Activated CD4-positive, alpha-beta T cell treated with anti-CD3 and anti-CD28 coated beads, Interleukin-2, amount 10 ng/mL, durations not matched to agents 7 days and 5 days (primary cell): Measurements from ENCODE around the gene ERG. TPM values are rescaled to one million over a fixed set of nuclear protein-coding genes. Genes with fewer than 3 reads are reported as not detected.

ENCODE experiments used
- CTCF ChIA-PET: fragments of 350-600 bp; sonication (Branson Sonifier 250); formaldehyde crosslinking; loops from one replicate; lab custom pipeline; 2021; ENCODE audit warnings: antibody characterized with exemption; lab: Charles Lee
- POLR2A ChIA-PET: fragments of 350-600 bp; sonication (Branson Sonifier 250); formaldehyde crosslinking; loops from one replicate; lab custom pipeline; 2021; ENCODE audit warnings: antibody characterized with exemption; lab: Charles Lee
- DNase-seq: peaks from one replicate; pipeline ENCODE4 v3.0.0-alpha.2; 2020
- H3K27ac Mint-ChIP-seq: one replicate; pipeline ENCODE4 v1.8.0; 2021; ENCODE audit warnings: mild to moderate bottlenecking, moderate library complexity, mixed read lengths
- H3K27me3 Mint-ChIP-seq: one replicate; pipeline ENCODE4 v1.8.0; 2021; ENCODE audit warnings: mixed read lengths
- H3K36me3 Mint-ChIP-seq: one replicate; pipeline ENCODE4 v1.8.0; 2021; ENCODE audit warnings: low read depth, mixed read lengths
- H3K4me1 Mint-ChIP-seq: one replicate; pipeline ENCODE4 v1.8.0; 2021; ENCODE audit warnings: mixed read lengths
- H3K4me3 Mint-ChIP-seq: one replicate; pipeline ENCODE4 v1.8.0; 2021; ENCODE audit warnings: mild to moderate bottlenecking, moderate library complexity, mixed read lengths
- H3K9me3 Mint-ChIP-seq: one replicate; pipeline ENCODE4 v1.8.0; 2021; ENCODE audit warnings: mixed read lengths
- total RNA-seq, 2 experiments: library from RNA; stranded (reverse); gene quantifications; one replicate each; pipeline ENCODE4 v1.2.3, GENCODE V29; 2021

The ERG gene
- total RNA-seq, 2 experiments from 2014 or later = not detected

DNA sequence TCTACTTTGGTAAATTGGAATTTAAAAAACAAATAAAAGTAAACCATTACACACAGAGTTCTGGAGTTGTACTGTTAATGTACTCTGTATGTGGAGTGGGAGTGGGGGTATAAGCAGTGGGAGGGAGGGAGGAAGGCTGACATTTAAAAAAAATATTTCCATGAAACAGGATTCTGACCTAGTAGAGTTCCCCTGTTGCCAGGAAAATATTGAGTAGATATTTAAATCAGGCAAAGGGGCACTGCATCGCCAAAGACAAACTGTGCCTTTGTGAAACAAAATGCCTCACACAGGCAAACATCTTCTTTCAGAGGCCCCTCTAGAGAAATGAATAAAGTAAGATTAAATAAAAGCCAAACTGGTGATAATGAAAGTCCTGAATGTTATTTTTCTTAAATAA is 87.8 kb downstream of the ERG start:
- H3K36me3 Mint-ChIP-seq = no peaks in the 10 kb centered on the region

DNA sequence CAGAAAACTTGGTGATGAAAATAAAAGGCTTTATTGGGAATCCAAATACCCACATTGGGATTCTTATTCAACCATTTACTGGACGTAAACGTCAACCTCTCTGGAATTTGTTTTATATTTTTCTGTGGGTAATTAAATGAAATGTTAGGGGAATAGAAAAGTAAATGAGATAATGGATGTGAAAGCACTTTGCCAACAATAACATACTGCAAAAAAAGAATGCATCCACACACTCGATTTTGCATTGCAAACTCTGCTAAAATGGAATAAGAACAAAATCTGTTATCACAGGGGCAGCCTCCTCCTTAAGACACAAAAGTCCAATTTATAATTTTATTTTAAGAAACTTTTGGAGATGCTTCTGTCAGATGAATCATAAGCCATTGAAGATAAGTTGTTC is 88.4 kb downstream of the ERG start:
- Mint-ChIP-seq H3K4me1 (no peaks in the 10 kb centered on the region), H3K27ac (no peak overlapping the region), H3K36me3 (no peaks in the 10 kb centered on the region), H3K27me3 (peaks cover 11% of the 10 kb centered on the region), H3K4me3 (no peak overlapping the region), H3K9me3 (no peaks in the 10 kb centered on the region)
- CTCF ChIA-PET = no interaction called here
- POLR2A ChIA-PET = no interaction called here
- DNase-seq = no peak

More for the DNA sequence above, 87.8 kb downstream of the ERG start:
- H3K9me3 Mint-ChIP-seq = no peaks in the 10 kb centered on the region
- H3K4me1 Mint-ChIP-seq = no peaks in the 10 kb centered on the region
- ChIA-PET POLR2A (no interaction called here), CTCF (no interaction called here)
- no peak overlapping the region for H3K4me3 Mint-ChIP-seq
- DNase-seq = no peak
- peaks cover 11% of the 10 kb centered on the region for H3K27me3 Mint-ChIP-seq
- no peak overlapping the region for H3K27ac Mint-ChIP-seq

GRCh38 chr21:38404177-38404576 is 94.1 kb downstream of the ERG start:
- Mint-ChIP-seq H3K4me1 (no peaks in the 10 kb centered on the region), H3K27me3 (peaks cover 11% of the 10 kb centered on the region), H3K36me3 (no peaks in the 10 kb centered on the region), H3K27ac (no peak overlapping the region), H3K4me3 (no peak overlapping the region), H3K9me3 (no peaks in the 10 kb centered on the region)
- ChIA-PET CTCF (no interaction called here), POLR2A (no interaction called here)
- no peak for DNase-seq

DNA sequence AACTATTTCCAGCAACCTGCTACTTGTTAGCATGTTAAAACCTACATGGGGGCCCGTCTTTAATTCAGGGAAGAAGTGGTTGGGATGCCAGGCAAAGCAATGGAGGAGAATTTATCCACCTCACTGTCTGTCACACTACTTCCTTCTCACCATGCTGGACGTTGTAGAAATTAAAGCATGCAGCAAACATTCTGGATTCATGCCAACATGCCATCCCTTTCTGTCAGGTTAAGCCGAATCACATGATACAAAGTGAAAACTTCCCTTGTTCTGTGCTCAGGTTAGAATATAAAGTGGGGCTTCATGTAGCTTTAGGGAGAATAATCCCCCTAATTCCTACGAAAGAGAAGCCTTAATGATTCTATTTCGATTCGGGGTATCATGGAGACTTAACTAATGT is 95.5 kb downstream of the ERG start:
- Mint-ChIP-seq H3K4me3 (no peak overlapping the region), H3K27ac (no peak overlapping the region), H3K9me3 (no peaks in the 10 kb centered on the region), H3K36me3 (no peaks in the 10 kb centered on the region), H3K27me3 (peaks cover 11% of the 10 kb centered on the region), H3K4me1 (no peaks in the 10 kb centered on the region)
- ChIA-PET CTCF (no interaction called here), POLR2A (no interaction called here)
- DNase-seq = no peak

GRCh38 chr21:38402291-38402690 is 96.0 kb downstream of the ERG start:
- Mint-ChIP-seq H3K27me3 (peaks cover 11% of the 10 kb centered on the region), H3K36me3 (no peaks in the 10 kb centered on the region), H3K27ac (no peak overlapping the region), H3K4me3 (no peak overlapping the region), H3K4me1 (no peaks in the 10 kb centered on the region), H3K9me3 (no peaks in the 10 kb centered on the region)
- POLR2A ChIA-PET = no interaction called here
- CTCF ChIA-PET = no interaction called here
- no peak for DNase-seq

GRCh38 chr21:38401191-38401926 is 96.9 kb downstream of the ERG start:
- no peak for DNase-seq
- H3K27me3 Mint-ChIP-seq = peaks cover 13% of the 10 kb centered on the region
- H3K27ac Mint-ChIP-seq = no peak overlapping the region
- H3K4me1 Mint-ChIP-seq = no peaks in the 10 kb centered on the region
- no peaks in the 10 kb centered on the region for H3K9me3 Mint-ChIP-seq
- POLR2A ChIA-PET = no interaction called here
- CTCF ChIA-PET = interaction anchor here (1.3 kb wide), 1 partner anchor 21 kb away, joined by 3 read pairs; no protein-coding TSS in a partner anchor
- H3K36me3 Mint-ChIP-seq = no peaks in the 10 kb centered on the region
- no peak overlapping the region for H3K4me3 Mint-ChIP-seq

DNA sequence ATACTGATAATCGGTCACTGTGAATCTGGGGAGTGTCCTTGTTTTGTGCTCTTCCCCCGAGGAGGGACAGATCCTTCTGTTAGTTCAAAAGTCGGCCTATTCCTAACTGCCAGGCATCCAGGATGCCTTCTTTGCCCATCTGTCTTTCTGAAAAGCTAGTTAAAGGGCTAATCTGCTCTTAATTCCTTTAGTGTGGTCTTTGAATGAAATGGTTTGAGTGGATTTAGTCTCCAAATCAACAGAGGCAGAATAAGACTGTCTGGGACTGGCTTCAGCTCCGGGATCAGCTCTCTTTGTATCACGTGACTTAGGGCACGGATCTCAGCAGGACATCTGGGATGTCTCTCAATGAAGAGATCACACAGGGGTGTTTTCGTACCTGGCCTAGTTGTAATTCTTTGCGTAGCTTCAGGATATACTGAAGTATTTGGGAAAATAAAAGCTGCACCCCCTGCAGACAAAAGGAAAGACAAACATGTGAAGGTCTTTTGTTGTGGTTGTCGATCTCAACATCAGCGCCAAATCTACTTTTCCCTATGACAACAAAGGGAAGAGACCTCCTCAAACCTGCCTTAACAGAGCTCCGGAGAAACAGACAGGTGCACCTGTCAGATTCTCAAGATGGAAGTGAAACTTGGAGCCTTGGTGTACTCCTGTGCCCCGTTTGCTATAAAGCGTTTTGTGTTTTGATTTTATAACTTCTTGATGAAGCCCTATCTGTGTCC is 97.9 kb downstream of the ERG start:
- ChIA-PET CTCF (interaction anchor here (0.5 to 1.3 kb wide), 2 partner anchors 22 to 692 kb away, joined by 3 read pairs; no protein-coding TSS in a partner anchor), POLR2A (no interaction called here)
- H3K27ac Mint-ChIP-seq = no peak overlapping the region
- H3K36me3 Mint-ChIP-seq = no peaks in the 10 kb centered on the region
- H3K27me3 Mint-ChIP-seq = peaks cover 13% of the 10 kb centered on the region
- H3K4me1 Mint-ChIP-seq = no peaks in the 10 kb centered on the region
- no peak for DNase-seq
- no peaks in the 10 kb centered on the region for H3K9me3 Mint-ChIP-seq
- no peak overlapping the region for H3K4me3 Mint-ChIP-seq

GRCh38 chr21:38399103-38399502 is 99.2 kb downstream of the ERG start:
- Mint-ChIP-seq H3K9me3 (no peaks in the 10 kb centered on the region), H3K4me1 (no peaks in the 10 kb centered on the region), H3K27ac (no peak overlapping the region), H3K27me3 (peaks cover 17% of the 10 kb centered on the region), H3K36me3 (no peaks in the 10 kb centered on the region), H3K4me3 (no peak overlapping the region)
- no peak for DNase-seq
- POLR2A ChIA-PET = interaction anchor here (0.6 kb wide), 1 partner anchor 167 kb away, joined by 5 read pairs; no protein-coding TSS in a partner anchor
- CTCF ChIA-PET = no interaction called here

DNA sequence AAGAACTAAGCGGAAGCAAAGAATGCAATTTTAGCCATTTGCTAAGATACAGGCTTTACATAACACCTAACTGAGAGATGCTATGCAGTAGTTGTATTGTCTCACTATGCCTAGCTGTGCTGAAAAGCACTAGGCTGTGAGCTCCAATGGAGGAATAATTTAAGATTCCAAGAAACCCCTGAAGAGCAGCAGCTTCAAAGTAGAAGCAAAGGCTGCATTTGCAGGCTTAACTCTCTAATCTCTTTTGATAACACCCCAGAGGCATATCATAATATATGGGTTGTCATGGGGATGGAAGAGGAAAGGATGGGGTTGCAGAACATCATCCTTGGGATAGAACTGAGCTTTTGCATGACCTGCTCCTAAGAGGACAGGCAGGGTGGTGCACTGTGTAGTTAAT is 102.0 kb downstream of the ERG start:
- H3K4me1 Mint-ChIP-seq = no peaks in the 10 kb centered on the region
- no peak for DNase-seq
- POLR2A ChIA-PET = no interaction called here
- no peaks in the 10 kb centered on the region for H3K36me3 Mint-ChIP-seq
- CTCF ChIA-PET = no interaction called here
- no peak overlapping the region for H3K27ac Mint-ChIP-seq
- no peak overlapping the region for H3K4me3 Mint-ChIP-seq
- H3K27me3 Mint-ChIP-seq = peaks cover 18% of the 10 kb centered on the region
- H3K9me3 Mint-ChIP-seq = no peaks in the 10 kb centered on the region

DNA sequence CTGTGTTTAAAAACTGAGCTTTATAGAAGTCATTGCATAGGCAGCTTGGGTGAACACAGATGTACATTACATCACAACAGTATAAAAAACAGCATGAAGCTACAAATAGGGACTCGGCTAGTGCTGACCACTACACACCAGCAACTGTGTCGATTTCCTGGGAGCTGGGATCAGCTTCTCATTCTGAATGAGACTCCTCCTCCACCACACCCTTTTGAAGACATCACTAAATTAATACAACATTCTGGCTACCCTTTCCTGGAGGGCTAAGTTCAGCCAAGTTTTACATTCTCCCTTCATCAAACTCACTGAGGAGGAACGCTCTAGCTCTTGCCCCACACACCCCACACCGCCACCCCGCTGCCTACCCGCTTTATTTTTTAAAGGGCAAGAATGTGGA is 102.7 kb downstream of the ERG start:
- H3K9me3 Mint-ChIP-seq = no peaks in the 10 kb centered on the region
- DNase-seq = no peak
- CTCF ChIA-PET = no interaction called here
- H3K4me1 Mint-ChIP-seq = no peaks in the 10 kb centered on the region
- peaks cover 14% of the 10 kb centered on the region for H3K27me3 Mint-ChIP-seq
- H3K36me3 Mint-ChIP-seq = no peaks in the 10 kb centered on the region
- POLR2A ChIA-PET = no interaction called here
- no peak overlapping the region for H3K4me3 Mint-ChIP-seq
- H3K27ac Mint-ChIP-seq = no peak overlapping the region

DNA sequence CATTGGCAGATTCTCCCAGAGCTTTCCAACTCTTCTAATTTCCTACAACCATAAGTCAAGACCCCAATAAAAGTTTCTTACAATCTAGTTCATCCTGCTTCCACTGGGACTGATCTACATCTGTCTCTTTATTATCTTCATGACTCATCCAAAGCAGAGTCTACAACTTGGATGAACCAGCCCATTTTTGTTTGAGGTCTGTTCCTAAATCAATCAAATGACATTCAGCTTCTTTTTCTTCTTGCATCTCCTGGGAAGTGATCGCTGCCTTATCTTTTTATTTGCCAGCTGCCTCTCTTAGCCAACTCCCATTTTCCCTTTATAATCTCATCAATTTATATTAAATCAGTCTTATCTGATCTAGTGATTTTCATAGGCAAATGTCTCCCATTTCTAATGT is 105.6 kb downstream of the ERG start:
- no peak overlapping the region for H3K27ac Mint-ChIP-seq
- H3K27me3 Mint-ChIP-seq = peaks cover 10% of the 10 kb centered on the region
- H3K4me3 Mint-ChIP-seq = no peak overlapping the region
- ChIA-PET CTCF (no interaction called here), POLR2A (no interaction called here)
- DNase-seq = no peak
- H3K4me1 Mint-ChIP-seq = no peaks in the 10 kb centered on the region
- no peaks in the 10 kb centered on the region for H3K9me3 Mint-ChIP-seq
- H3K36me3 Mint-ChIP-seq = no peaks in the 10 kb centered on the region

DNA sequence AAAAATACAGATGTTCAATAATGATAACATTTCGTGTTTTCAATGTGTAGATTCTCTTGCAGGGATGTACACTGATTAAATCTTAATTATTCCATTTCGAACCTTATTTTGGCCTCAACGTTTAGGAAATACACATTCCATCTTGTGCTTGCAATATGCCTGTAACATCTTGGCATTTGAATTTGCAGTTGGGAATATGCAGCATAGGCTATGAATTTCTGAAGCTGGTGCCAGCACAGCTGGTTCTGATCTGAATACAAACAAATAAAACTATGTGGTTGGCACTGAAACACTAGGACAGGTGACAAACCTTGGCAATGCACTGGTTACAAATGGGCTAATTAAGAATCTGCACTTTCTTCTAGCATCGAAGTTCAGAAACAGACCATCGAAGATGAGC is 108.4 kb downstream of the ERG start:
- no peak overlapping the region for H3K27ac Mint-ChIP-seq
- POLR2A ChIA-PET = no interaction called here
- no peak overlapping the region for H3K4me3 Mint-ChIP-seq
- no peak for DNase-seq
- no peaks in the 10 kb centered on the region for H3K36me3 Mint-ChIP-seq
- H3K9me3 Mint-ChIP-seq = no peaks in the 10 kb centered on the region
- peaks cover 8% of the 10 kb centered on the region for H3K27me3 Mint-ChIP-seq
- H3K4me1 Mint-ChIP-seq = peaks cover 10% of the 10 kb centered on the region
- CTCF ChIA-PET = no interaction called here

DNA sequence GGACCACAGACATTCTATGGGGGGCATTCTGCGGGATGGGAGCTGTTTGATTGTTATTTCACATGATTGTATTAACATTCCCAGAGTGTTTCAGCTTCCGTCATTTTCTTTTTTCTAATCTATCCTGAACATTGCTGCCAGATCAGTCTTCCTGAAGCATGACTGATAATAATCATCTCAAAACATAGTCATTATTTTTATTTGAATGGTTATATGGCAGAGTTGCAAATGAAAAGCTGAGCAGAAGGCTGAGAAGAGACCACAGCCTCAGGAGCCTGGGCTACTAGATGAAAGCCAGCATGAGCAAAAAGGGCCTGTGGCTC is 109.0 kb downstream of the ERG start:
- Mint-ChIP-seq H3K4me1 (peaks cover 10% of the 10 kb centered on the region), H3K36me3 (no peaks in the 10 kb centered on the region), H3K4me3 (no peak overlapping the region), H3K27ac (no peak overlapping the region), H3K27me3 (peaks cover 7% of the 10 kb centered on the region), H3K9me3 (no peaks in the 10 kb centered on the region)
- DNase-seq = no peak
- ChIA-PET CTCF (no interaction called here), POLR2A (no interaction called here)
